GM21528 (cell line): ENCODE measurements around the gene LYZL2.
"Not testable (repeated sequence)": the region's sequence is repeated elsewhere in the genome, so short reads cannot be mapped to it uniquely, and the experiment has no call there.

ENCODE experiments used
- ATAC-seq: cut with Tn5 transposase; IDR thresholded peaks from one replicate; pipeline ENCODE4 v1.9.1; 2021; ENCODE audit warnings: mild to moderate bottlenecking, moderate library complexity; ENCODE audit not compliant: unreplicated experiment, low FRiP score

LYZL2 gene

GRCh38 chr10:30629653-30630052 lies at the start of gene LYZL2:
Gene LYZL2, minus strand, starts transcription at chr10:30629753. Its CDS starts 2,838 bp downstream, at chr10:30626915.
- ATAC-seq: no peak

- not testable (repeated sequence) for ATAC-seq
These were observed 48.1 kb upstream of the LYZL2 start for GRCh38 chr10:30677616-30678015.

- ATAC-seq: not testable (repeated sequence)
These were observed 47.6 kb upstream of the LYZL2 start for GRCh38 chr10:30677146-30677545.

- no peak for ATAC-seq
These were observed 46.5 kb upstream of the LYZL2 start for GRCh38 chr10:30675791-30676718.

GRCh38 chr10:30674796-30675195 lies 45.2 kb upstream of the LYZL2 start:
- no peak for ATAC-seq

- not testable (repeated sequence) for ATAC-seq
These were observed 43.7 kb upstream of the LYZL2 start for GRCh38 chr10:30673262-30673661.

- ATAC-seq: not testable (repeated sequence)
These were observed 42.8 kb upstream of the LYZL2 start for GRCh38 chr10:30672338-30672737.

- no peak for ATAC-seq
These were observed 41.6 kb upstream of the LYZL2 start for GRCh38 chr10:30671026-30671616.

GRCh38 chr10:30667982-30668381 lies 38.4 kb upstream of the LYZL2 start:
- ATAC-seq: not testable (repeated sequence)

GRCh38 chr10:30663403-30663802 lies 33.9 kb upstream of the LYZL2 start:
- ATAC-seq: peak; percentile 81

- ATAC-seq: peak; percentile 24
These were observed 33.3 kb upstream of the LYZL2 start for GRCh38 chr10:30662814-30663213.

GRCh38 chr10:30660314-30660713 lies 30.8 kb upstream of the LYZL2 start:
- ATAC-seq: not testable (repeated sequence)

GRCh38 chr10:30656233-30656632 lies 26.7 kb upstream of the LYZL2 start:
- ATAC-seq: no peak

- not testable (repeated sequence) for ATAC-seq
These were observed 25.4 kb upstream of the LYZL2 start for GRCh38 chr10:30655001-30655400.

GRCh38 chr10:30651470-30652397 lies 22.2 kb upstream of the LYZL2 start:
- ATAC-seq: not testable (repeated sequence)

GRCh38 chr10:30647089-30647488 lies 17.5 kb upstream of the LYZL2 start:
- no peak for ATAC-seq

- ATAC-seq: no peak
These were observed 15.8 kb upstream of the LYZL2 start for GRCh38 chr10:30645340-30645827.

- ATAC-seq: not testable (repeated sequence)
These were observed 14.9 kb upstream of the LYZL2 start for GRCh38 chr10:30644408-30644861.

GRCh38 chr10:30643557-30644199 lies 14.1 kb upstream of the LYZL2 start:
- not testable (repeated sequence) for ATAC-seq

GRCh38 chr10:30642856-30643255 lies 13.3 kb upstream of the LYZL2 start:
- not testable (repeated sequence) for ATAC-seq
